ENCODE results near the gene S100PBP.

DNA sequence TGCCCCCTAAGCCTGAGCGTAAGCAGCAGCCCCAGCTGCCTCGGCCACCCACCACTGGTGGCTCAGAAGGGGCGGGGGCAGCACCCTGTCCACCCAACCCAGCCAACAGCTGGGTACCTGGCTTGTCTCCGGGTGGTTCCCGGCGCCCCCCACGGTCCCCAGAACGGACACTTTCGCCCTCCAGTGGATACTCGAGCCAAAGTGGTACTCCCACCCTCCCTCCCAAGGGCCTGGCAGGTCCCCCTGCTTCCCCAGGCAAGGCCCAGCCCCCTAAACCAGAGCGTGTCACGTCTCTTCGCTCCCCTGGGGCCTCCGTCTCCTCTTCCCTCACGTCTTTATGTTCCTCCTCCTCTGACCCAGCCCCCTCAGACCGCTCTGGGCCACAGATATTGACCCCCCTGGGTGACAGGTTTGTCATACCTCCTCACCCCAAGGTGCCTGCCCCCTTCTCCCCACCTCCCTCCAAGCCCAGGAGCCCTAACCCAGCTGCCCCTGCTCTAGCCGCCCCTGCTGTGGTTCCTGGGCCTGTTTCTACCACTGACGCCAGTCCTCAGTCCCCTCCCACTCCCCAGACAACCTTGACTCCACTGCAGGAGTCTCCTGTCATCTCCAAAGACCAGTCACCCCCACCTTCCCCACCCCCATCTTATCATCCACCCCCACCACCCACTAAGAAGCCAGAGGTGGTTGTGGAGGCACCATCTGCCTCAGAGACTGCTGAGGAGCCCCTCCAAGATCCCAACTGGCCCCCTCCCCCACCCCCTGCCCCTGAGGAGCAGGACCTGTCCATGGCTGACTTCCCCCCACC, 46.5 kb upstream of the S100PBP start:
- TF ChIP-seq, protein P1, sequence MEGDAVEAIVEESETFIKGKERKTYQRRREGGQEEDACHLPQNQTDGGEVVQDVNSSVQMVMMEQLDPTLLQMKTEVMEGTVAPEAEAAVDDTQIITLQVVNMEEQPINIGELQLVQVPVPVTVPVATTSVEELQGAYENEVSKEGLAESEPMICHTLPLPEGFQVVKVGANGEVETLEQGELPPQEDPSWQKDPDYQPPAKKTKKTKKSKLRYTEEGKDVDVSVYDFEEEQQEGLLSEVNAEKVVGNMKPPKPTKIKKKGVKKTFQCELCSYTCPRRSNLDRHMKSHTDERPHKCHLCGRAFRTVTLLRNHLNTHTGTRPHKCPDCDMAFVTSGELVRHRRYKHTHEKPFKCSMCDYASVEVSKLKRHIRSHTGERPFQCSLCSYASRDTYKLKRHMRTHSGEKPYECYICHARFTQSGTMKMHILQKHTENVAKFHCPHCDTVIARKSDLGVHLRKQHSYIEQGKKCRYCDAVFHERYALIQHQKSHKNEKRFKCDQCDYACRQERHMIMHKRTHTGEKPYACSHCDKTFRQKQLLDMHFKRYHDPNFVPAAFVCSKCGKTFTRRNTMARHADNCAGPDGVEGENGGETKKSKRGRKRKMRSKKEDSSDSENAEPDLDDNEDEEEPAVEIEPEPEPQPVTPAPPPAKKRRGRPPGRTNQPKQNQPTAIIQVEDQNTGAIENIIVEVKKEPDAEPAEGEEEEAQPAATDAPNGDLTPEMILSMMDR (IDR thresholded peaks at IDR 0.05; ENCODE audit: low read length), result no peak
- no peak for TF ChIP-seq EZH2 (optimal IDR thresholded peaks at IDR 0.05; ENCODE audit: low read depth, low read length)
